BJ (cell line): ENCODE results near the gene PARS2. TPM values are rescaled to one million over a fixed set of nuclear protein-coding genes. Genes with fewer than 3 reads are reported as not detected.

ENCODE experiments used
- CTCF ChIA-PET: fragments of 350-600 bp; formaldehyde crosslinking; extraction: SDS; loops from one replicate; lab custom pipeline; 2021; ENCODE audit warnings: antibody characterized with exemption, inconsistent platforms; lab: Yijun Ruan, JAX
- POLR2A ChIA-PET: fragments of 300-600 bp; sonication (Branson Sonifier 250); formaldehyde crosslinking; extraction: SDS; loops from one replicate; lab custom pipeline; 2021; ENCODE audit warnings: antibody characterized with exemption; lab: Charles Lee
- DNase-seq: peaks from one replicate; pipeline ENCODE4 v3.0.0-alpha.2; 2011; ENCODE audit warnings: low read depth
- H3K27me3 ChIP-seq: 2 replicates; pipeline ENCODE4 v1.6.0; 2011; ENCODE audit warnings: low read length; ENCODE audit not compliant: control insufficient read depth, insufficient read depth
- H3K36me3 ChIP-seq: 2 replicates; pipeline ENCODE4 v1.5.1; 2011; ENCODE audit warnings: low read length; ENCODE audit not compliant: control insufficient read depth, insufficient read depth
- H3K4me3 ChIP-seq: 2 replicates; pipeline ENCODE4 v1.5.1; 2011; ENCODE audit warnings: low read depth, mild to moderate bottlenecking, control low read depth, low read length
- CTCF ChIP-seq: IDR thresholded peaks from 2 replicates; pipeline ENCODE4 v1.5.1; 2011; ENCODE audit warnings: low read depth, mild to moderate bottlenecking, control low read depth, inconsistent platforms, low read length, moderate library complexity; ENCODE audit not compliant: insufficient read depth
- polyA plus RNA-seq: library from polyadenylated mRNA; depleted of rRNA; stranded (reverse); fragments of >200 nt; gene quantifications from 2 replicates; pipeline ENCODE4 v1.2.3, GENCODE V29; 2011

PARS2 gene
- polyA plus RNA-seq, 1 experiment, result 3.9 TPM

DNA sequence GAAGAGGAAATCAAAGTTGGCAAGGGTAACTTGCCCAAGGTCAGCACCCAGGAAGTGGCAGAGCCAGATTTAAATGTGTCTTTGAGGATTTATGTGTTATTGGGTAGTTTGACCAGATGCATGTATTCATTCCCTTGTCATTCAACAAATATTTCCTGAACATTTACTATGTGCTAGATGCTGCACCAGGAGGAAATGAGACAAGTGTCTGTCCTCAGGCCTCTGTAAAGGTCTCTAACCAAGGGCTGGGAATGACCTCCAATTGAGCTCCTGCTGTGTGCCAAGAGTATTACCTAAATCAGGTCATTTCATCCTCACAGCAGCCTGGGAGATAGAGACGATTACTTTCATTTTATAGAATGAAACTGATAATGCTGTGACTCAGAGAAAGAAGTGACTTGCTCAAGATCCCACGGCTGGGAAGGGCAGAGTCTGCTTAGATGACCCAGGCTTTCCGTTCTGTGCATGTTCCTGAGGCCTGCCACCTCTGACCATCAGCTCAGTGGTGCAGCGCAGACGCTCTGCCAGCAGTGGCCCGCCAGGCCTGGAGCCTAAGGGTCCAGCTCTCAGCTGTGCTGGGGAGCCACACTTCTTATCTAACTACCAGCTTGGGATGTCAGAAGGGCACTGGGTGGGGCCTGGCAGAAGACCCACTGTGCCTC lies 40.3 kb upstream of the PARS2 start:
- TF ChIP-seq CTCF, result no peak
- Histone ChIP-seq H3K4me3 (no peak overlapping the region), H3K36me3 (no peaks in the 10 kb centered on the region), H3K27me3 (peaks cover 18% of the 10 kb centered on the region)
- ChIA-PET POLR2A (no interaction called here), CTCF (interaction anchor here (1.5 to 2.0 kb wide), 3 partner anchors 8 to 217 kb away, joined by 4 to 6 read pairs (median 4); no protein-coding TSS in a partner anchor)
- no peak for DNase-seq

- TF ChIP-seq CTCF, result no peak
- DNase-seq, result no peak
- H3K36me3 ChIP-seq, result no peaks in the 10 kb centered on the region
- ChIA-PET CTCF (interaction anchor here (1.5 to 2.0 kb wide), 3 partner anchors 7 to 218 kb away, joined by 4 to 6 read pairs (median 4); no protein-coding TSS in a partner anchor), POLR2A (no interaction called here)
- H3K27me3 ChIP-seq, result peaks cover 25% of the 10 kb centered on the region
- no peak overlapping the region for H3K4me3 ChIP-seq
Observed at GRCh38 chr1:54803761-54804470, 39.6 kb upstream of the PARS2 start.

GRCh38 chr1:54800899-54801759 lies 36.8 kb upstream of the PARS2 start, which contains the start of gene TTC22:
Gene TTC22, minus strand, starts transcription at chr1:54801323. Its CDS starts 160 bp downstream, at chr1:54801163.
- CTCF ChIA-PET, result interaction anchor here (0.5 to 2.5 kb wide), 8 partner anchors 8 to 144 kb away, joined by 3 to 12 read pairs (median 3); no protein-coding TSS in a partner anchor
- POLR2A ChIA-PET, result no interaction called here
- no peak within 1 kb of the TSS for H3K4me3 ChIP-seq

DNA sequence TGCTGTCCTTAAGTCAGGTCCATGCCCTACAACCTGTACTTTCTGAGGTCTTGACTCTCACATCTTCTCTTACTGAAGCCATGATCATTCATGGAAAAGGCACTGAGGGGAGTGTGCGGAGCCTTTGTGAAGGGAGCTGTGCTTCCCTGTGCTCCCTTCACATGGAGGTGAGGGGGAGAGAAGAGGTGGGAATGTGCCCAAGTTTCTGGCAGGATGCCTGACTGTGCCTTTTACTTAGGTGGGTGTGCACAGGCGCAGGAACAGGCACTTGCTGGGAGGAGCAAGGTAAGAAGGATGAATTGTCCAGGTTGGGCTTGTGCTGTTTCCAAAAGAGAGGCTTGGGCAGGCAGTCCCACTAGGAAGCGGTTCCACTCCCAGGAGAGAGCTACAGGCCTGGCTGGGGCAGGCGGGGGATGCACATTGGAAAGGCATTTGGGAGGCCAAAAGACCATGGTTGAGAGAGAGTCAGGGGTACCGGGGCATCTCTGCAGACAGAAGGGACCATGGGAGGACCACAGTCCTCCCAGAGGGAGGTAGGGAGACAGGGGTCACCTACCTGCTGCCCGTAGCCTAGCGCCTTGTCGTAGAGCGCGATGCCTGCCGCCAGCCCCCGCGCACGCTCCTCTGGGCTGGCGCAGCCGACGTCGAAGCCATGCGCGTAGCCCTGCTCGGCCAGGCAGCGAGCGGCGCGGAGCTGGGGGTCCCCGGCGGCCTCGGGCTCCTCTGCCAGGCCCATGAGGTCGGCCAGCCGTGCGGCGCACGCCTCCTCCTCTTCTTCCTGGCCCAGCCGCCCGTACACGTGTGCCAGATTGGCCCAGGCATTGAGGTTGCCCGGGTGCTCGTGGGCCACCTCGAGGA lies 35.9 kb upstream of the PARS2 start:
- CTCF ChIA-PET, result interaction anchor here (0.5 to 2.5 kb wide), 5 partner anchors 8 to 128 kb away, joined by 3 to 12 read pairs (median 3); no protein-coding TSS in a partner anchor
- peaks cover 31% of the 10 kb centered on the region for H3K27me3 ChIP-seq
- H3K4me3 ChIP-seq, result no peak overlapping the region
- H3K36me3 ChIP-seq, result no peaks in the 10 kb centered on the region
- no peak for TF ChIP-seq CTCF
- DNase-seq, result no peak
- POLR2A ChIA-PET, result no interaction called here

More at GRCh38 chr1:54800899-54801759, 36.8 kb upstream of the PARS2 start, which contains the start of gene TTC22:
- no peak for DNase-seq
- peak; percentile 48 for TF ChIP-seq CTCF
- peaks cover 31% of the 10 kb centered on the region for H3K27me3 ChIP-seq
- H3K36me3 ChIP-seq, result no peaks in the 10 kb centered on the region
